GM03348 (cell line): ENCODE measurements around the gene BTNL3.
"Not testable (repeated sequence)": the region's sequence is repeated elsewhere in the genome, so short reads cannot be mapped to it uniquely, and the experiment has no call there.

Source experiments
- DNase-seq: peaks from one replicate; pipeline ENCODE4 v3.0.0; 2012; ENCODE audit warnings: low spot score

The BTNL3 gene

DNA sequence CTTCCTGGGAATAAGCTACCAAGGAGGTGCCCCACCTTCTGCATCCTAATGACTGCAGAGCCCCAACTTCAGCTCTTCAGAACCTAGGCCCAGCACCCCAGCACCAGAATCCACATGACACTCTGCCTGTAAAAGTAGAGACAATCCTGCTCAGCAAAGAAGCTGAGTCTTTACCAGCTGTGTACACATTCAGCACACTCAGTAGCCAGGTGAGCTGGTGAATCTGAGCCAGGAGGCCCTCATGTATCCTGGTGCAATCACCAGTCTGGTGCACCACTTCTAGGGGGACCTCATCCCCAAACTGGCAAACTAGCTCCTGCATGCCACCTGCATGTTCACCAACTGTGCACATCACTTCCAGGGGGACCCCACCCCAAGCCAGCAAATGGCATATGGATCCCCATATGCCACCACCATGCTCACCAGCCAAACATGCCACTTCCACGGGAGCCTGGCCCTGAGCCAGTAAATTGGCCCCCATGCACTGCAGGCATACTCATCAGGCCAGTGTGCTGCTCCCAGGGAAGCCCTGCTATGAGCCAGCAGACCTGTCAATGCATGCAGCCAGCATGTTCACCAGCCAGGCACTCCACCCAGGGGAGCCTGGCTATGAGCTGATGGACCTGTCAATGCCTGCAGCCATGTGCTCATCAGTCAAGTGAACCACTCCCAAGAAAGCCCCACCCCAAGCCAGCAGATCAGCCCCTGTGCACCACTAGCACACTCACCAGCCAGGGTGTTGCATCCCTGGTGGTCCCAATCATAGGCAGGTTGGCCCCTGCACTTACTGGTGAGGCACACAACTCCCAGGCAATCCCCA is 35.8 kb downstream of the BTNL3 start:
- no peak for DNase-seq

DNA sequence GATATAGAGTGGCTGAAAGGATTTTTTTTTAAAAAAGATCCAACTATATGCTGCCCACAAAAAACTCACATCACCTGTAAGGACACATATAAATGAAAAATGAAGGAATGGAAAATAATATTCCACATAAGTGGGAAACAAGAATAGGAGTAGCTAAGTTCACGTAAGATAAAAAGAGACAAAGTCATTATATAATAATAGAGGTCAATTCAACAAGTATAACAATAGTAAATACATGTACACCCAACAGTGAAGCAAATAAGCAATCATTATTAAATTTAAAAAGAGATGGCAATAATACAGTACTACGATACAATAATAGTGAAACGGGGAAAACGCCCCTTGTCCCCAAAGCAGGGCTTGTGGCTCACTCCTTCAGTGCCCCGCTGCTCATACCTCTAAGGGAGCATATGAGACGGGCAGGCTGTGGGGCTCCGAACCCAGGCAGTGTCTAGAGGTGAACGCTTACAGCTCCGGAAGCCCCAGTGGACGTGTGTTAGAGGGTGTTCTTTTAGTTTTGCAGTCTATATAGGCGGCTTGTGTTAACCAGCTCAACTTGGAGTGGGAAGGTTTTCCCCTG is 38.9 kb downstream of the BTNL3 start:
- DNase-seq = no peak

DNA sequence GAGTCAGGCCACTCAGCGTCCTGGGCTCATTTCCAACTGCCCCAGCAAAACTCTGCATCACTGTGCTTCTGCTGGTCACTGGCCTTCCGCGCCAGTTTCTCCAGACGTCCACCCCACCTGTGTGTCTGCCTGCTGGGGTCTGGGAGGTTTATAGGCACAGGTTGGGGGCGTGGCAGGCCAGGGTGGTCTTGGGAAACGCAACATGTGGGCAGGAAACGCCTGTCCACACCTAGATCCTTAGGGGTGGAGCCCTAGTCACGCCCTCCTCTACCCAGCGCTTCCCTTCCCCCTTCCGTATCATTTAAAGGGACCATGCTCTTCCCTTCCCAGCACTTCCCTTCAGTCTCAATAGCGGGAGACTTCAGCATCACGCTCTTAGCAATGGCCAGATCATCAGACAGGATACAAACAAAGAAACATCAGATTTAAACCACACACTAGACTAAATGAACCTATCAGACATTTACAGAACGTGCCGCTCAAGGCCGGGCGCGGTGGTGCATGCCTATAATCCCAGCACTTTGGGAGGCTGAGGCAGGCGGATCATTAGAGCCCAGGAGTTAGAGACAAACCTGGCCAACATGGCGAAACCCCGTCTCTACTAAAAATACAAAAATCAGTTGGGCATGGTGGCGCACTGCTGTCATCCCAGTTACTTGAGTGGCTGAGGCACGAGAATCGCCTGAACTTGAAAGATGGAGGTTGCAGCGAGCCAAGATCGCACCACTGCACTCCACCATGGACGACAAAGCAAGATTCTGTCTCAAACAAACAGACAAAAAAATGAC is 39.6 kb downstream of the BTNL3 start:
- no peak for DNase-seq

DNA sequence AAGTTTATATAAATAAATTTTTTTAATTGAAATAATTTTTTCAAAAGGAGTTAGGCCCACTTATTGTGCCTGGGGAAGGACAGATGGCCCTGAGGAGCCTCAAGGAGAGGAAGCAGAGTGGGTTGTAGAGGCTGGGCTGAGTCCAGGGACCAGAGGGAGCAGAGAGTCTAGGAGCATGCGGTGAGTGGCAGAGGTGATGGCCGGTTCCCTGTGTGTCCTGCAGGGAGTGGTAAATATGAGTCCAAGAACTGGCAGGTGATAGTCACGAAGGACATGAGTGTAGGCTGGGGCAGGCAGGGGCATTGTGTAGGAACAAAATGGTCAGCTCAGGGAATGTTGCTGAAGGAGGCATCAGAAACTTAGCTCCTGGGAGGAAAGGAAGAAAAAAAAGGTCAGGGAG is 43.1 kb downstream of the BTNL3 start:
- DNase-seq = no peak

DNA sequence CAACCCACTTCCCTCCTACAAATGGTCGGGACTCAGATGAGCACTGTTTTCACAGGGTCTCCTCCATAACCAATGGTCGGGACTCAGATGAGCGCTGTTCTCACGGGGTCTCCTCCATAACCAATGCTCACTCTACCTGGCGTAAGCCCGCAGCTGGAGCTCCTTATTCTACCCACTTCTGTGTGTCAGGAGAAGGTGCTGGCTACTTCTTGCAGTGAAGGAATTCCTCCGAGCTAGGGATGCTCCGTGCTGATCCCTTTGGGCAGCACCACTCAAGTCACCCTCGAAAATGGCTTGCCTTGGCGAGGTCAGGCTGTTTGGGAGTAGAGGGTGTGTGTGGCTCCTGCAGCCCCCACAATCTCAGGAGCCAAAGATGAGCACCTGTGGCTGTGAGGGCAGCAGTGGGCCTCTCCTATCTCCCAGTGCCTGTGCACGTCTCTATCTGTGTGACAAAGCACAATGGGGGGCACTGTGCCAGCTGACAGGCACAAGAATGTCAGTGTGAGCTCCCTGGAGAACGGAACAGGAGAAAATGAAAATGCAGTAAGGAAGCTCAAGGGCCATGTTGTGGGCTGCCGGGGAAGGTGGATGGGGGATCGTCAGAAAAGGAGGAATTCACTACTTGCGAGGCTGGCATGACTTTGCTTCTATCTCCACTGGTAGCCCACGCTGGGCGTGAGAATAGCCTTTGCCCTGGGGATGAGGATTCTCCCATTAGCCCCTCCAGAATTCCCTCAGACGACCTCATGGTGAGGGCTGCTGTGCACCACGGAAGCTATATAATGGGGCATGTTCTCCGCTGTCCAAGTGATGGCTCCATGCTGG is 47.6 kb downstream of the BTNL3 start:
- DNase-seq = no peak

DNA sequence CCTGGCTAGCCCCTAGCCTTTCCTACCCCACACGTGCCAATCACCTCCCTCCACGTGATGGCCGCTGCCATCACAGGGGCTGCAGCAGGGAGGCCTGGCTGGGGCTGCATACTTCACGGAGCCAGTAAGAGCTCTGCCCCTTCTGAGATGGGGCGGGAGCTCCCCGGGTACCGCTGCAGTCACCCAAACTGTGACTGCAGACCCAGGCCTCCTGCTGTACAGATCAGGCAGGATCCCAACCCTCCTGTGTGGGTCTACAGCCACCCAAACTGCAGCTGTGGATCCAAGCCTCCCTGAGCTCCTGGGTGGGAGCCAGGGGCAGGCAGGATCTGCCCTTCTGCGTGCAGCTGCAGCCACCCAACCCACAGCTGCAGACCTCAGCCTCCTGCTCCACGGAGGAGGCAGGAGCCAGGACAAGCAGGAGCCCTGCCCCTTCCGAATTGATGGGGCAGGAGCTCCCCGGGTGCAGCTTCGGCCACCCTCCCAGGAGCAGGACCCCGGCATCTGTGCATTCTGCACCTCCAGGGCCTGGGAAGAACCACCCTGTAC is 48.2 kb downstream of the BTNL3 start:
- no peak for DNase-seq

DNA sequence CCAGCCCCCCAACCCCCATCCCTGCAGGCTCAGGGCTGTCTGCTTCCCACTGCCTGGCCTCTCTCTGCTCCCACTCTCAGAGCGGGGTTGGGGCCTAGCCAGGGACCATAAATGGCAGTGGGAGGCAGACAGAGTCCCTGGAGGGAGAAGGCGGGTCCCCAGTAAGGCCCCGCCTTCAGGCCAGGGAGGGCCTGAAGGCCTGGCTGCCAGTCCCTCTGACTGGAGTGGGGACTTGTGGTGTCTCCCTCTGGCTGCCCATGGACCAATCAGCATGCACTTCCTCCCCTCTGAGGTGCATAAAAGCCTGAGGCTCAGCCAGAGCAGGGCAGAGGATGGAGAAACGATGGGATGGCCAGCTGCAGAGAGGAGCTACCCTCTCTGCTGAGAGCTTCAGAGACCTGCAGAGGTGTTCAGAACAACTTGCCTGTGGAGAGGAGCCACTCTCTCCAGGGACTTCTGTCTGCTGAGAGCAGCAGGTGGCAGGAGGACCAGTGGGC is 48.8 kb downstream of the BTNL3 start:
- no peak for DNase-seq

DNA sequence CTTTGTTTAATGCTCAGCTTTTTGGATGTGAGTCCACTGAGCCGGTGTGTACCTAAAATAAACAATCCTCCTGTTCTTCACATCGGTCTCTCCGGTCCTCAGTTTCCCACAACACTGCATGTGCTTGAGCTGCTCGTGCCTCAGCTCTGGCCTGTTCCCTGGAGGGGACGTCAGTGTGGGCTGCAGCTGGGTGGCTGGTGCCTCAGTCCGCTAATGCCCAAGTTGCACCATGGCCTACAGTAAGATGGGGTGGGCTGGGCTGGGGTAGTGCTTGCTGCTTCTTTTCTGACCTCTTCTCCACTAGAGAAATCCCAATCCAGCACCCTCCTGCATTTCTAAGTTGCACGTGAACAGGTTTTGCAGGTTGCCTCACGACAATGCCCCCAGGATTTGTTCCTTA is 50.8 kb downstream of the BTNL3 start:
- no peak for DNase-seq

DNA sequence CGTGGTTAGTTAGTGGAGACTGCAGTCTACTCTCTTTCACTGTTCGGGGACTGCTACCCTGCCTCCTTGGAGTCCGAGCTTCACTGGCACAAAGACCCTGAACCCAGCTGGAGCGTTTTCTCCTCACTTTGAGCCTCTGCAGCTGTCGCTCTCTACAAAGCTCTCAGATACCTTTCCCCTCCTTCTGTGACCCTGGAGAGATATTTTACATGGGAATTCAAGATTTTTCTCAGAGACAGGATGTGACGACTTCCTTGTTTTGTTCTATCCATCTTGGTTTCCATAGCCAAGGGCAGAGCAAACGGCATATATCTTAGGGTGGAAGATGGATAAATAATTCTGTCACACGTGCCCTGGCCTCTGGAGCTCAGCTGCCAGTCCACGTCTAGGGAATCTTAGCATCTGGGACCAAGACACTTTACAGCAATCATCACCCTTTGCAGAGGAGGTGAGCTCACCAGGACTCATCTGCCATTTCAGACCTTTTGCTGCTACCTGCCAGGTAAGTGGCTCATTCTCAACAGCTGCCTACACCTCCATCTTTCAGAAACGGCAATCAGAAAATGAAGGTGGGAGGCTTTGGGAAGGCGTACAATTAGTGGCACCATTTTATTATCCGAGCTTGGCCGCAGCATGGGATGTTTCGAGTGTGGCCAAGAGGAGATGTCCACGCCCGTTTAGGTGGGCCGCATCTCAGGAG is 51.4 kb downstream of the BTNL3 start, which contains the start of gene BTNL9:
TSS of gene BTNL9 (plus strand) at position 336 of the 700 bp plus-strand sequence. CDS start 5,224 bp downstream, outside the sequence.
- DNase-seq = no peak

DNA sequence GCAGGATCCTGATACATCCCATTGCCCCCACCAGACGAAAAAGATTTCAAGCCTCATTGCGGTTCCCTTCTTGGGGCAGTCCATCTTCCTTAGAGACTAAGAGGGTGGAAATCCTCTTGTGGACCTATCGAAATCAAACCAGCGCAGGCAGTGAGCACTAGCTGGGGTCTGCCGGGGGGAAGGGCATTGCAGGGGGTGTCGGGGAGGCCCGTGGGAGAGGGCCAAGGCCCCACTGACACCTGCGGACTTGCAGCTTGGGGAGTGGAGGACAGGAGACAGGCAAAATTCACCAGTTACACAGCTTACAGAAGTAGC is 51.9 kb downstream of the BTNL3 start:
- DNase-seq = no peak

DNA sequence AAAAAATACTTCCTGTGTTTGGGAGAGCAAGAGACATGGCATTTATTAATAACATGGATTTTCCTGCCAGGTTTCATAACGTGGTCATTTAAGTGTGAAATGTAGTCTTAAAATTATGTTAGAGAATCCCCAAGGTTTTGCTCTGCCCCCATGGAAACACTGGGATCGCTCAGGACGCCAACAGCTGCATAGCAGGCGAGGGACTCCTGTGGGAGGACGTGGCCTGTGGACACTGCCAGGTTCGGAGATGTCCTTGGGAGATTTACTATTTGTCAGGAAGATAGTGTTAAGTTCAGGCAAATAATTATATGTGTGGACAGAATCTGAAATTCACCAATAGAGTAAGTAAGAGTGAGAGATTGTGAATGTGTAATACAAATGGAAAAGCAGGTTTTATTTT is 52.4 kb downstream of the BTNL3 start:
- no peak for DNase-seq

DNA sequence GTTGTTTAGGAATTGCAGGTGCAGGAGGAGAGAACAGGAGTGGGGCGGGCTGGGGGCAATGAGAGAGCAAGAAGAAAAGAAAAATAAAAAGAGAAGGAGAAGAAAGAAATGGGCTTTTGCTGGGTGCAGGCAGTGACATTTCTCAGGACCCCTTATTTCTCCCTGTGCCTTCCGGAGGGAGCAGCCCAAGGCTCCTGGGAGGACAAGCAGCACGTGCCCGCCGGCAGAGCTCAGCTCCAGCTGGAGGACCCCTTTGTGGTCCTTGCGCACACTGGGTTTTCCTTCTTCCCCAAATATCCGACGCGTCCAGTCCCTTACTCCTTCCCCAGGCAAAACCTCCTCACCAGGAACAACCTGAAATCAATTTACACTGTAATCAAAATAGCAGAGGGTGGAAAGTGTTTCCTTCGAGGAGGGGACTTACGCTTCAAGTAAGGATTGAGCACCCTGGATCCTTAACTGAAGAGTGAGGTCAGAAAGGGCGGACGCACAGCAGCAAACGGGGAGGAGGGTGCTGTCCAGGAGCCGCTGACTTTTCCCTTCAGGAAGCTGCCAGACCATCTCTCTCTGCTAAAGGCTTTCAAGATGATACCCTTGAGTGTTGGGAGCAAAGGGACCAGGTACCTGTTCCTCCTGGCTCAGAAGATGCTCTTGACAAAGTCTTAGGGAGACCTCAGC is 53.5 kb downstream of the BTNL3 start:
- DNase-seq = no peak

DNA sequence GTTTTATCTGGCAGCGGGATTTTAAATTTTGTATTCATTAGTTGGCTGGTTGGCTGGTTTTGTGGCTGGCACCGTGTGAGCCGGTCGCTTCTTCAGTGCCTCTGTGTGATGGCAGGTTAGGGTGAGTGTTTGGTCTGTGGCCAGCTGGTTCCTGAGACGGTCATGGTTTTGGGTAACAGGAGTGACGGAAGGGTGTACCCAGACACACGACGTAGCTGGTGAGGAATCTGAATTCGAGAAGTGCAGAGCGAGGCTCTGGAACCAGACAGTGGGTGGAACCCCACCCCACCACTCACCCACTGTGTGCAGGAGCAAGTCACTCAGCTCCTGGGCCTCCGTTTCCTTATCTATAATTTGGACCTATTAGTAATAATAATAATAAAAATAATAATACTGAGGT is 54.1 kb downstream of the BTNL3 start:
- no peak for DNase-seq

DNA sequence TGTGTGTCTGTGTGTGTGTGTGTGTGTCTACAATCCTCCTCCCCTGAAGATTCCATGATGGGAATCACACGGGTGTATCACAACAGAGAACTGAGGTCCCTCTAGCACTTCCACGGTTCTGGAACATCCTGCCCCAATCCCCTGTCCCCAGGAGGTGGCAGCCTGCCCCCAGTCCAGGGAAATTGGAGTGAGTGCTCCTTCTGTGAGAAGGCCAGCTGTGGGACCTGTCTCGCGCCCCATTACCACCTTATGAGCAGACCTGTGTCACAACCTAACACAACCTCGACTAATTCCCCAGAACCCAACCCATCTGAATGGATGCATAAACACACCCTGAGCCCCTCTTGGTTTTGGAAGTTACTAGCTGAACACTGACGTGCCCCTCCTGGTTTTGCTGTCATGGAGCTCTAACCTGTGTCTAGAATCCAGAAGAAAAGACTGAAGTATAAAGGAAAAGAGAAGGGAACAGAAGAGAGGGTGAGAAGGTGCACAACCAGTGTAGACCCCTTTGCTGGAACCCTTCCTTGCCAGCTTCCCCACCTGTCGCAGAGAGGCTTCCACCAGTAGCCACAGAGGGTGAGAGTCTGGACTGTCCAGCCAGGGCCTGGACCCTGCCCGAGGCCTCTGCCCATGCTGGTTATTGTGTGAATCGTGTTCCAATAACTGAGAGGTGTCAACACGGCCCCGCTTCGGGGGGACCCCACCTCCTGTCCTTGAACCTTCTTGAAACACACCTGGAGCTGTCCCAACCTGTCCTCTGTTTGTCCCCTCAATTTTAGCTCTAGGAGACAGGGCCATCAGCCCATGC is 54.8 kb downstream of the BTNL3 start:
- no peak for DNase-seq

DNA sequence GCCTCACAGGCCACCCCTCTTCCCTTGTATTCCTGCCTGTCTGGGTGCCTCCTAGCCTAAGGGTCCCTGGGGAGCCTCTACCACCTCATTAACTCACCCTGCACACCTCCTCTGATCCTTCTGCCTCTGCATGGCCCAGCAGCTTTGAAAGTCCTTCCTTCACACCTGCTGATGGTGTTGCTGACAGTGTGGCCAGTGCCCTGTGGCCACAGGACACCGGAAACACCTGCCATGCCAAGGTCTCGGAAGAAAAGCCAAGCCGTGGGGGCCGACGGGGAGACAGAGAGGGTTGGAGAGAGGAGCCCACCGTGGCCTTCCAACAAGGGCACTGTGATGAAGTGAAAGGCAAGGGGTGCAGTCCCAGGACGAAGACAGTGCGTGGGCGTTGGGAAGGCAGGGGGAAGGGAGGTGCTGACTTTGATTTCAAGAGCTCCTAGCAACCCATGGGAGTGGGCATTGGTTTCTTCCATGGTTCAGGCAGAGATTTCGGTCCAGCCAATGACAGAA is 55.5 kb downstream of the BTNL3 start:
- DNase-seq = no peak

DNA sequence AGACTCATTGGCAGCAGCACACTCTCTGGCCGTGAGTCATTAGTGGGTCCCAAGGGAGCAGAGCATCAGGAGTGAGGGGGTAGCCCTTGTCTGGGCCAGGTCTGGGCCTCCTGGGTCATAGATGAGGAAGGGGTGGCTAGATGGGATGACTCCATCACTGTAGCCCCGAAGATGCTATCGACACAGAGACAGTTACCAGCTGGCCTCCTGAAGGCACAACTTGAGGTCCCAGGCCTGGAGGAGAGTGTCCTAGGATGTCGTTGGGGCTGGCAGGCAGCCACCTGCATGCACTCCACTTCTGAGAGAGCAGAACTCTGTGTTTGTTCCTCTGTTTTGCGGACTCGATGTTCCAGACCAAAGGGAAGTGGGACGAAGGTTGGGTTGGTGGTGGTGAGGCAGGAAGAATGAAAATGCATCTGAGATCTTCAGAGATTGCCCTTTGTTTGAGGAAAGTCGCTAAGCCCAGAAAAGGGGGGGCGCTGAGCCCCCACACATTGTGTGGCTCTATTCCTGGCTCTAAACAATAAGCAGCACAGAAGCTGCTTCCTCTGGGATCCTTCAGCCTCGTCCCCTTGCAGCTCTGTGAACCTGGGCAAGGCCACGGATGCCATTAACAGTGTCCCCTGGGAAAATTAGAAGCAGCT is 56.1 kb downstream of the BTNL3 start:
- no peak for DNase-seq

DNA sequence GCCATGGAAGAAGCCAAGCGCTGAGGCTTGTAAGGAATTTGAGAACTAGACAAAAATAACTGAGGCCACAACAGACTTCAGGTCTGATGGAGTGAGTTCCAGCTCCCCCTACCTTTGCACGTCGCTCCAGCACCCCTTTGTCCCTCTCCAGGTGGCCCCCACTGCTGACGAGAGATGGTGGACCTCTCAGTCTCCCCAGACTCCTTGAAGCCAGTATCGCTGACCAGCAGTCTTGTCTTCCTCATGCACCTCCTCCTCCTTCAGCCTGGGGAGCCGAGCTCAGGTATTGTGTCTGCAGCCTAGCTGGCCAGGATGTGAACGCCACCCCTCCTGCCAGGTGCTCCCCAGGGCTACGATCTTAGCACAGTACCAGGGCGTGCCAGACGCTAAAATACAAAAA is 56.7 kb downstream of the BTNL3 start:
- DNase-seq = no peak

DNA sequence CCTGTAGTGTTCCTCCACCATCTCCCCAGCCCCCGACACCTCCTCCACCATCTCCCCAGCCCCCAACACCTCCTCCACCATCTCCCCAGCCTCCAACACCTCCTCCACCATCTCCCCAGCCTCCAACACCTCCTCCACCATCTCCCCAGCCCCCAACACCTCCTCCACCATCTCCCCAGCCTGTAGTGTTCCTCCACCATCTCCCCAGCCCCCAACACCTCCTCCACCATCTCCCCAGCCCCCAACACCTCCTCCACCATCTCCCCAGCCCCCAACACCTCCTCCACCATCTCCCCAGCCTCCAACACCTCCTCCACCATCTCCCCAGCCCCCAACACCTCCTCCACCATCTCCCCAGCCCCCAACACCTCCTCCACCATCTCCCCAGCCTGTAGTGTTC is 57.2 kb downstream of the BTNL3 start:
- not testable (repeated sequence) for DNase-seq

DNA sequence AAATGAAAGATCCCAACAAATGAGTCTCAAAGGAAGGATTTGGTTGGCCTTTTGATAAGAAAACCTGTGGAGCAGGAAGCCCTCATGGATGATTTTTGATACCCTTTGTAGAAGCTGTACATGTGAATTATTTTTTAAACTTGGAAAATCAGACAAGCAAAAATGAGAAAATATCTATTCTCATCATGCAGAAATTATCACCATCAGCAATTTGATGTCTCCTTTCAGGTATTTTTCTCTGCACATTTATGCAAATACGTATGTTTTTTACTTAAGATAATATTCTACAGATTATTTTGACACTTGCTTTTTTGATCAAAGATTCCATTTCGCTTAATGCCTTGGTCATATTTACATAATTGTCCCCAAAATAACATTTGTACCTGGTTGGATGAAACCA is 58.6 kb downstream of the BTNL3 start:
- DNase-seq = no peak
